ENCODE measurements around the gene ATRN.

The ATRN gene

DNA sequence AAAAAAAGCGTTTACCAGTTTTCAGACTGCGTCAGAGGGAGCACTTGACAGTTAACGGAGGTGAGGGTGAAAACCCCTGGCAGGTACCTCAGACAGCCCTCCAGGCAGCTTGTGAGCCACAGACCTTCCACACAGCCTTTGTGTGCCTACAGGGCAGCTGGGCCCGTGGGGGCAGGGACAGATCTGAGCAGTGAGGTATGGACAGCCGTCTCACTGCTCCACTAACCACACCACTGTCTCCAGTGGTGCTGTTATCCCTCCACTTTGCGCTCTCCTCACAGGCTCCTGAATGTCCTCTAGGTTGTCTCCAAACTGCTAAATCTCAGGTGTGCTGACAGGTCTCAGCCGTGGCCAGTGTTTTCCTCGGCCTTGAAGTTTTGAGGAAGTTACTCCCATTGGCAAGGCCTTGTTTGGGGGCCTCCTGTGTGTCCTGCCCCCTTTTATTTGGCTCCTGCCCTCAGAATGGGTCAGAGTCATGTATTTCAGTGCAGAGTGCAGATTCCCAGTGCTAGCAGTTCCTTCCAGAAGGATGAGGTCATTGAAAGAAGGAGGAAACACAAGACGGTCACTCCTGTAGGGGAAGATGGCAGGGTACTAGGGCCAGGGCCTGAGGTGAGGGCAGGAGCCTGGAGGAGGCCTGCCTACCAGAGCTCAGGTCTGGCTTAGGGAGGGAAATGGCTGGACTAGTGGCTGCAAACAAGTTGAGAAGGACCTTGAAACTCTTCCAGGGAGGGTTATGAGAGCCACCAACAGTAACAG is 180.6 kb downstream of the ATRN start:
- Mint-ChIP-seq H3K4me3 (no peak overlapping the region), H3K27ac (ENCODE audit: low read depth) (no peak overlapping the region), H3K4me1 (no peaks in the 10 kb centered on the region), H3K9me3 (no peaks in the 10 kb centered on the region), H3K27me3 (no peaks in the 10 kb centered on the region), H3K36me3 (ENCODE audit: insufficient read depth) (peaks cover 5% of the 10 kb centered on the region)
- ATAC-seq (replicated peaks; ENCODE audit: extremely low read depth, poor library complexity, severe bottlenecking) (no peak), DNase-seq (ENCODE audit: low spot score in 2 of 2) (no peak)

DNA sequence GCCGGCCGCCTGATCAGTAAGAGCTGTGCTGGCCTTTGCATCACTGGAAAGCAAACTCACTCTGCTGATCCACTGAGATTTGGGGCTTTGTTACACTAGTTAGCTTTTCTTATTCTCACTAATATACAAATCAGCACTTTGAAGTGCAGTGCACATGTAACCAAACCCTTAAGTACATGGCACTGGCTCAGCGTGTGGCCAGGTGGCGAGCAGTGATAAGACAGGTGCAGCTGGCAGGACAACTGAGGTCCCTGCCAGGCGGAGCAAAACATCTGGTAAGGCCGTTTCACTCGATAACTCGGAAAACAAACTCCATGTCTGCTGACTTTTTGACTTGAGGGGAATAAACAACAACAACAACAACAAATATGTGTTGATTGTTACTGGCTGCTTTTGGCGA is 181.4 kb downstream of the ATRN start:
- DNase-seq (ENCODE audit: low spot score in 2 of 2) = no peak
- H3K36me3 Mint-ChIP-seq (ENCODE audit: insufficient read depth) = peaks cover 5% of the 10 kb centered on the region

DNA sequence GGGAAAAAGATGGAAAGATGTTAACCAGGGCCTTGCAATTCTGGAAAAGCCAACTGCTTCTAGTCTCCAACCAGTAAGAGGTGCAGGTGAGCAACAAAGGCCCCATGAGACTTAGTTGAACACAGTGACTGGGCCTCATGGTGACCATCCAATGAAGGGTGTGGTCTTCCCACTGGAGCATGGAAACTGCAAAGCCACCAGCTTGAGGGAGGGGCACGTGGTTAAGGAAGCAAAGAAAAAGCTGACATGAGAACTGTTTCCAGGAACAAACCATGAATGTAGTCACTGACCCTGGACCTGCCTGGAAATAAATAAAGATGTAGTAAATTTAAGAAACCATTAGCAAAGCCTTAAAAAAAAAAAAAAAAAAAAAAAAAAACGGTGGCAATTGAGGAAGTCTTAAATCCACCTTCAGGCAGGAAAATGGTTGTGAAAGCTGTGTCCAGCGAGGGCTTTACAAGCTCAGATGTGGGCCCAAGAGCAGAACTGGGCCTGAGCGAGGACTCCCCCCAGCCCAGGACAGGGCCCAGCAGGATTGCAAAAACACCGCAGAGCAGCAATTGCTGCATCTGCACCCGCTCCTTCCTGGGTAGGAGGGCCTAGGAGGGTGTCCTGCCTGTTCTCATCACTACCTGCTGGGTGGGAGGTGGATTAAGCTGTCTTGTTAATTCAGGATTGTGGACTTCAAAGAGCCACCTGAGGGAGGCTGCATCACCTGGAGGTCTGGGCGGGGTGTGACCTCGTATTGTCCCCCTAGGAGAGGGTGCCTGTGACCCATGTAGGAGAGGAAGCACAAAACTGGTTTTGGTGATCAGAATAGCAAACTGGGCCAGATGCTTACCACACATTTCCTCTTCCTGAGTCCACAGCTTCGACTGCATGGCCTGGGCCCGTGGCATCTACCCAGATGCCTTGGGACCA is 182.1 kb downstream of the ATRN start:
- peaks cover 5% of the 10 kb centered on the region for H3K36me3 Mint-ChIP-seq (ENCODE audit: insufficient read depth)
- no peak for ATAC-seq (replicated peaks; ENCODE audit: extremely low read depth, poor library complexity, severe bottlenecking)
- peaks cover 10% of the 10 kb centered on the region for H3K27me3 Mint-ChIP-seq
- H3K4me3 Mint-ChIP-seq = no peak overlapping the region
- DNase-seq (ENCODE audit: low spot score in 2 of 2) = peak in 1 of 2 donors; percentile 5
- H3K9me3 Mint-ChIP-seq = no peaks in the 10 kb centered on the region
- H3K4me1 Mint-ChIP-seq = no peaks in the 10 kb centered on the region
- H3K27ac Mint-ChIP-seq (ENCODE audit: low read depth) = no peak overlapping the region

More for the DNA sequence above, 181.4 kb downstream of the ATRN start:
- Mint-ChIP-seq H3K9me3 (no peaks in the 10 kb centered on the region), H3K4me3 (no peak overlapping the region), H3K4me1 (no peaks in the 10 kb centered on the region), H3K27me3 (peaks cover 3% of the 10 kb centered on the region), H3K27ac (ENCODE audit: low read depth) (no peak overlapping the region)
- ATAC-seq (replicated peaks; ENCODE audit: extremely low read depth, poor library complexity, severe bottlenecking) = no peak

DNA sequence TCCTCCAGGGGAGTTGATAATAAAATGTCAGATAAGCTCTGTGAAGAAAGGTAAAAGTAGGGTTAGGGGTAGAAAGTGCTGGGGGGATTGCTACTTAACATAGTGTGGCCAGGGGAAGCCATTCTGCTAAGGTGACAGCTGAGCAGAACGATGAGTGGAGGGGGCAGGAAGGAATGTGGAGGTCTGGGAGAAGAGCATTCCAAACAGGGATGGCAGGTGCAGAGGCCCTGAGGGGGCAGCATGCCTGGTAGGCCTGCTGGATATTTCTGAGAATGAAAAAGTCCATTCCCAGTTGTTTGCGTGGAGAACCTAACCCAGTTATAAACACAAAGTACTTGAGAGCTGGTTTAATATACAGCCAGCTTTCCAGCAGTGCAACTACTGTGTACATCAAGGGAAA is 183.1 kb downstream of the ATRN start:
- H3K27me3 Mint-ChIP-seq = peaks cover 17% of the 10 kb centered on the region

DNA sequence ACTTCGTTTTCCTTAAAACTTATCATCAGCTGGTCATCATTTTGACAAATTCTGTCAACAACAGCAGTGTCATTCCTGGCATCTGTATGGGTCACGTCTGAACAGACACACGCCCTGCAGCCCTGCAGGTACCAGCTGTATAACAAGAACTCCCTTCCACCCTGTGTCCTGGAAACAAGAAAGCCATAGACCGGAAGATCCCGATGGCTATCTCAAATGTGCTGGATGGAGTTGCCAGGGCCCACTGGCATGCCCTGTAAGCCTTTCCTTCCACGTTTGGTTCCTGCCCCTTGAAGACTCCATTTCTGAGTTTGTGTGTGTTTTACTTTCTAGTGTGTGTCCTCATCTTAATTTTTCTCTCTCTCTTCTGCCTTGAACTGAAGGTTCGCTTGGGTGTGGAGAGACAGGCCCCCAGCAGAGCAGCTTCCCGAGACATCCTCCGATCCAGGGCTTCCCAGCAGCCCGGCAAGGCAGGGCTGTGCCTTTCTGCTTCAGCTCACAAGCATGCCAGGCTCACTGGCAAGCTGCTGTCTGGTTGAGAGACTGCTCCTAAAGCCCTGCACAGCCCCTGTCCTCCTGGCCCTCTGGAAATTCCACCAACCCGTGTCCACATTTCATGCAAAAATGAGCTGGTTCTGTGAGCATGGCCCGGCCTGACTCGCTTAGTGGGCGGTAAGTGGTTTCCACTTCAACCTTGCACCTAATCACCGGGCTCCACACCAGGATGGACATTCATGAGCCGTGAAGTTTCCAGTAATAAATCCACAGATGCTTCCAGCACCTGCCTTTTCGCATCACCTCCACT is 183.7 kb downstream of the ATRN start:
- ATAC-seq (replicated peaks; ENCODE audit: extremely low read depth, poor library complexity, severe bottlenecking) (no peak), DNase-seq (ENCODE audit: low spot score in 2 of 2) (no peak)
- Mint-ChIP-seq H3K27ac (ENCODE audit: low read depth) (no peak overlapping the region), H3K4me3 (no peak overlapping the region), H3K36me3 (ENCODE audit: insufficient read depth) (peaks cover 5% of the 10 kb centered on the region), H3K4me1 (peaks cover 10% of the 10 kb centered on the region), H3K27me3 (peaks cover 23% of the 10 kb centered on the region), H3K9me3 (no peaks in the 10 kb centered on the region)

More for the DNA sequence above, 183.1 kb downstream of the ATRN start:
- Mint-ChIP-seq H3K4me3 (no peak overlapping the region), H3K9me3 (no peaks in the 10 kb centered on the region), H3K36me3 (ENCODE audit: insufficient read depth) (peaks cover 5% of the 10 kb centered on the region), H3K4me1 (peaks cover 4% of the 10 kb centered on the region), H3K27ac (ENCODE audit: low read depth) (no peak overlapping the region)
- ATAC-seq (replicated peaks; ENCODE audit: extremely low read depth, poor library complexity, severe bottlenecking) (no peak), DNase-seq (ENCODE audit: low spot score in 2 of 2) (no peak)

DNA sequence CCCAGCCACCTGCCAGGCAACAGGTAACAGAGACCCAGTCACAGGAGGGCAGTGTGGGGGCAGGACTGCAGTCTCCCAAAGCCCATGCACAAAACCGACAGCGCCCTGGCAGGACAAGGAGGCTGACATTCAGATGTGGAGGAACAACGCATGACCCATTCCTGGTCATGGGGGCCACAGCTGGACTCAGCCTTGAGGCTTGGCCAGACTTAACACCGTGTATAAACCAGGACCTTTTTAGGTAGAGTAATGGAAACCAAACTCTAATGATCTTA is 184.2 kb downstream of the ATRN start:
- Mint-ChIP-seq H3K4me1 (peaks cover 12% of the 10 kb centered on the region), H3K36me3 (ENCODE audit: insufficient read depth) (peaks cover 4% of the 10 kb centered on the region), H3K27me3 (peaks cover 28% of the 10 kb centered on the region), H3K27ac (ENCODE audit: low read depth) (no peak overlapping the region), H3K9me3 (no peaks in the 10 kb centered on the region), H3K4me3 (no peak overlapping the region)
- DNase-seq (ENCODE audit: low spot score in 2 of 2) = peak in 1 of 2 donors; percentile 6
- ATAC-seq (replicated peaks; ENCODE audit: extremely low read depth, poor library complexity, severe bottlenecking) = no peak

DNA sequence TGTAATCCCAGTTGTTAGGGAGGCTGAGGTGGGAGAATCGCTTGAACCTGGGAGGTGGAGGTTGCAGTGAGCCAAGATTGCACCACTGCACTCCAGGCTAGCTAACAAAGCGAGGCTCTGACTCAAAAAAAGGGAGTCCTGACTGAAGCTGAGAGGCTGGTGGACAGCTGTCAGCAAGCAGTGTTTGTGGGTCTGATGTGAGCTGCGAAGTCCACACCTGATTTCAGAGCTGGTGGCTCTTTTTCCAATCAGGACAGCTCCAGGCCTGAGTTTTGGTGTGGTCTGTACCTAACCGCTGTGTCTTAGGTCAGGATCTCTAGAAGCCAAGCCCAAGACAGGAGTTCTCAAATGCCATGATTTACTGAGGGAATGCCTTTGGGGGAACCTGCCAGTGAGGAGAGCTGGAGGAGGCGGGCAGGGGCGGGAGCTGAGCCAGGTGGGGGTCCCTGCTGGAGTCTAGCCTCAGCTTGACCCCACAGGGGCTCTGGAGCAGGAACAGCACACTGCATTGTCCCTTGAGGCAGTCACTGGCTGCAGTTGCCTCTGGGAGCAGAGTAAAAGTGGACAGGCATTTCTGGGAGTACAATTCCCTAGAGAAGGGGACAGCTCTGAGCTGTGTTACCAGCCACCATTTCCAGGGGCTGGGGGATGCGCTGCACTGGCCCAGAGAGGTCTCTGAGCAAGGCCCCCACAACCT is 187.3 kb downstream of the ATRN start:
- Mint-ChIP-seq H3K27me3 (peaks cover 49% of the 10 kb centered on the region), H3K4me3 (no peak overlapping the region), H3K9me3 (no peaks in the 10 kb centered on the region), H3K4me1 (peaks cover 12% of the 10 kb centered on the region), H3K36me3 (ENCODE audit: insufficient read depth) (no peaks in the 10 kb centered on the region), H3K27ac (ENCODE audit: low read depth) (no peak overlapping the region)
- DNase-seq (ENCODE audit: low spot score in 2 of 2) (peak in 1 of 2 donors; percentile 8), ATAC-seq (replicated peaks; ENCODE audit: extremely low read depth, poor library complexity, severe bottlenecking) (no peak)

DNA sequence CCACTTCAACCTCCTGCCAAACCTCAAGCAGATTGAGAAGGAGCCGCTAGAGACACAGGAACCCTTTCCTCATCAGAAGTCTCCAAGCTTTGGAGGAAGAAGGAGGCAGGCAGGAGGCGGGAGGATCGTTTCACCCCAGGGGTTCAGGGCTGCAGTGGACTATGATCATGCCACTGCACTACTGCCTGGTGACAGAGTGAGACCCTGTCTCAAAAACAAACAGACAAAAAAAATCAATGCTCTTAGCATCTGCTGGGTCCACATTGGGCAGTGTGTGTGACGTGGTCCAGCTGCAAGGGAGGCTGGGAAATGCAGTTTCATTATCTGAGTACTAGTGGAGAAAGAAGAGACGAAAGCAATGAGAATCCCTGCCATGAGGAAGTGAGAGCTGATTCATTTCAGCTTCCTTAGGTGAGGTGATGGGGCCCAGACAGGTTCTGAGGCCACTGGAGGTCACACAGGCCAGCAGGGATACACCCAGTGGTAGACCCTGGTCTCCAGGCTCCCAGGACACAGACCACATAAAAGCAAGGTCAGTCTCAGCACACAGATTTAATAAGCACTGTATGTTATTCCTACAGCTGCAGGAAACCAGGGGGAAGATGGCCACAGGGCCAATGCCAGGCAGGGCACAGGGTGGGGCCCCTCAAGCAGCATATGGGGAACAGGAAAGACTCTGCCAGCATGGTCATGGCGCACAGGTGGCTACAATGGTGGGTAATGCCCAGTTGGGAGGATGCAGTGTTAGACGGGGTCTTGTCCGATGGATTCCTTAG is 188.1 kb downstream of the ATRN start:
- Mint-ChIP-seq H3K27me3 (peaks cover 52% of the 10 kb centered on the region), H3K36me3 (ENCODE audit: insufficient read depth) (no peaks in the 10 kb centered on the region), H3K4me1 (peaks cover 12% of the 10 kb centered on the region), H3K27ac (ENCODE audit: low read depth) (no peak overlapping the region), H3K9me3 (no peaks in the 10 kb centered on the region), H3K4me3 (no peak overlapping the region)
- DNase-seq (ENCODE audit: low spot score in 2 of 2) (no peak), ATAC-seq (replicated peaks; ENCODE audit: extremely low read depth, poor library complexity, severe bottlenecking) (no peak)

DNA sequence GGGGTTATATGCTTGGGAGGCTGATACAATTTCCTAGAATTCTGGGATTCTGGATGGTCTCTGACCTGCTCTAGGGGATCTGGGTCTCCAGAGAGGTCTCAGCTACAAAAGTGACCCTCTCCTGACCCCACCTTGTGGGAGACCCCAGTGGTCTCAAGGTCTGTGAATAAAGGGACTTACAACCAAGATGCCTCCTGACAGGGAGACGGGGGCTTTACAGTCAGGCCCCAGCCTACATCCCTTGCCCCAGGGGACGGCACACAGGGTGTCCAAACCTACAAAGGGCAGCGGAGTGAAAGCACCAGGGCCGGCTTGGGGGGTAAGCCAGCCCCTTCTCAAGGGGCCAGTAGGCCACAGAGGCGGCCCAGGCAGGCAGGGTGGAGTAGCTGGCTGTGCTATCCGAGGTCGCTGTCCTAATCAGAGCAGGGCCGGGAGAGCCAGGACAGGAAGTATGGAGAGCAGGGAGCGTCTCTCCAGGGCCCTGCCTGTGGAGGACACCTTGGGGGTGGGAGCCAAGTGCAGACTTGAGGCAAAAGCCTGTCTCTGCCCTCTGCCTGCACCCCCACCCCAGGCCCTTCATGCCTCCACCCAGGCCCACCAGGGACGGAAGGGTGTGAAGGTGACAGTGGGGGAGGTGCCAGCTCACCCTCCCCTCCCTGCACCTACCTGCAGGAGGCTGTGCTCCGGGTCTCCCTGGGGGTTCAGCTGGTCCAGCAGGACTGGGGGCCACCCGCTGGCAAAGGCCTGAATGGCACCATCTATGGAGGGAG is 188.9 kb downstream of the ATRN start:
- H3K4me1 Mint-ChIP-seq = peaks cover 12% of the 10 kb centered on the region
- ATAC-seq (replicated peaks; ENCODE audit: extremely low read depth, poor library complexity, severe bottlenecking) (no peak), DNase-seq (ENCODE audit: low spot score in 2 of 2) (no peak)
- peaks cover 52% of the 10 kb centered on the region for H3K27me3 Mint-ChIP-seq
- peak overlapping the region; percentile 11 for H3K4me3 Mint-ChIP-seq
- H3K9me3 Mint-ChIP-seq = no peaks in the 10 kb centered on the region
- no peak overlapping the region for H3K27ac Mint-ChIP-seq (ENCODE audit: low read depth)
- no peaks in the 10 kb centered on the region for H3K36me3 Mint-ChIP-seq (ENCODE audit: insufficient read depth)

DNA sequence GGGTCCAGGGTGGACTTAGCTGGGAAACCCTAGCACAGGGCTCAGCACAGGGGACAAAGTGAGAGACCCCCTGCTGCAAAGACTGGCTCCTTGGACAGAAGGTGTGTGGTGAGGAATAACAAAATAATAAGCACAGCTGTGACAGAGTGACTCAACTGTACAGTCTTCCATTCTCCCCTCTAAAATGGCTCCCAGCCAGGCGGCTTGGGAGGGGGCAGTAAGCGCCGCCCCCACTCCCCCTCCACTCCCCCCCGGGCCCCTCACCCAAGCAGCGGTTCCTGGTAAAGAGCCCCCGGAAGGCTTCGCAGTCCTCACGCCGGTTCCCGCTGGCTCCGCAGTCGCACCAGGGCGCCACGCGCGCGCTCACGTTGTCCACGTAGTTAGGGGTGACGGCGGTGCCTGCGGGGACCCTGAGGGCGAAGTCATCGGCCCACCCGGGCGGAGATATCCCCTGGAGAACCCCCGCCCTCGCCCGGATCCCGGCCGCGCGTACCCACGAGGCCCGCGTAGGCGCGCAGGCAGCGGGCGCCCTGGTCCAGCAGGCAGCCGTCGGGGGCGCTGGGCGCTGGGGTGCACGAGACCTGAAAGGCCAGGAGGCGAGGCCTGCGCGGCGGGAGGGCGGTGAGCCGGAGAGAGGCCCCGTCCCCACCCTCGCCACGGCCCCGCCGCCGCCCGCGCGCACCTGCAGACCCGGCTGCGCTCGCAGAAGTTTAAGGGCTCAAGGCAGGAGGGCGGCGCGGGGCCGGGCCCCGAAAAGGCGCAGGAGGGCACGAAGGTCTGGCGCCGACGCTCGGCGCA is 189.6 kb downstream of the ATRN start:
- Mint-ChIP-seq H3K4me1 (peaks cover 12% of the 10 kb centered on the region), H3K9me3 (no peaks in the 10 kb centered on the region), H3K4me3 (peak overlapping the region; percentile 11), H3K36me3 (ENCODE audit: insufficient read depth) (peaks cover 1% of the 10 kb centered on the region), H3K27me3 (peaks cover 52% of the 10 kb centered on the region), H3K27ac (ENCODE audit: low read depth) (no peak overlapping the region)
- no peak for ATAC-seq (replicated peaks; ENCODE audit: extremely low read depth, poor library complexity, severe bottlenecking)
- no peak for DNase-seq (ENCODE audit: low spot score in 2 of 2)
